Measurements from ENCODE around the gene GLIPR1L2.

The GLIPR1L2 gene

GRCh38 chr12:75478116-75478794, 87.4 kb downstream of the GLIPR1L2 start:
- peak; percentile 41 for DNase-seq (ENCODE audit: low read depth)

GRCh38 chr12:75479963-75480461, 89.1 kb downstream of the GLIPR1L2 start:
- no peak for DNase-seq (ENCODE audit: low read depth)

- DNase-seq (ENCODE audit: low read depth), result peak; percentile 60
These were observed 89.6 kb downstream of the GLIPR1L2 start, which contains the start of gene GLIPR1 for GRCh38 chr12:75480469-75480949. Gene GLIPR1 (plus strand): TSS chr12:75480755. CDS start chr12:75480881, 126 bp downstream.

- DNase-seq (ENCODE audit: low read depth), result no peak
These were observed 90.3 kb downstream of the GLIPR1L2 start for GRCh38 chr12:75481013-75481705.

GRCh38 chr12:75481774-75482173, 90.9 kb downstream of the GLIPR1L2 start:
- DNase-seq (ENCODE audit: low read depth), result no peak

All from T-helper 22 cell (primary cell).